Upper lobe of left lung (tissue), 6 donors: ENCODE results near the gene TRNT1. TPM values are rescaled to one million over a fixed set of nuclear protein-coding genes. Genes with fewer than 3 reads are reported as not detected.

Experiments
- ATAC-seq, 2 donors: fragments of 200-7000 bp; cut with Tn5 transposase; one replicate each; pipeline ENCODE4 v1.9.1; 2022; ENCODE audit warnings: mild to moderate bottlenecking in 2 of 2, moderate library complexity in 2 of 2; ENCODE audit not compliant: low FRiP score in 2 of 2
- DNase-seq, 2 donors: peaks; one replicate each; pipeline ENCODE4 v3.0.0-alpha.2; 2019 to 2020
- H3K27ac ChIP-seq, 4 donors: fragments of 200-600 bp; sonication (generic); one replicate each; pipeline ENCODE4 v1.5.1; 2016 to 2019
- H3K27me3 ChIP-seq, 4 donors: fragments of 200-600 bp; sonication (generic); one replicate each; pipeline ENCODE4 v1.5.1; 2017 to 2019
- H3K36me3 ChIP-seq, 4 donors: fragments of 200-600 bp; sonication (generic); one replicate each; pipeline ENCODE4 v1.5.1; 2016 to 2019
- H3K4me1 ChIP-seq, 4 donors: fragments of 200-600 bp; sonication (generic); one replicate each; pipeline ENCODE4 v1.5.1; 2018 to 2019
- H3K4me3 ChIP-seq, 4 donors: fragments of 200-600 bp; sonication (generic); one replicate each; pipeline ENCODE4 v1.5.1; 2017 to 2019; ENCODE audit warnings: mild to moderate bottlenecking in 2 of 4, moderate library complexity in 1 of 4
- H3K9me3 ChIP-seq, 4 donors: fragments of 200-600 bp; sonication (generic); one replicate each; pipeline ENCODE4 v1.5.1; 2018 to 2019
- CTCF ChIP-seq, 6 experiments: fragments of 450-650 bp in 4 of 6; fragments of 200-600 bp in 2 of 6; sonication (generic) in 2 of 6; IDR thresholded peaks; one replicate each; pipeline ENCODE4 v1.5.1; 2016 to 2019; ENCODE audit warnings: antibody characterized with exemption in 6 of 6
- EP300 ChIP-seq, 4 donors: sonication (generic); formaldehyde crosslinking; IDR thresholded peaks; one replicate each; pipeline ENCODE4 v1.5.1; 2017; ENCODE audit warnings: antibody characterized with exemption in 4 of 4, control low read depth in 2 of 4
- POLR2A ChIP-seq, 4 donors: fragments of 450-650 bp; IDR thresholded peaks; one replicate each; pipeline ENCODE4 v1.5.1; 2016 to 2017; ENCODE audit warnings: antibody characterized with exemption in 4 of 4, mild to moderate bottlenecking in 2 of 4
- POLR2AphosphoS5 ChIP-seq, 2 donors: sonication (generic); formaldehyde crosslinking; IDR thresholded peaks; one replicate each; pipeline ENCODE4 v1.5.1; 2017; ENCODE audit warnings: antibody characterized with exemption in 2 of 2
- WGBS, 2 donors: methylation state at CpG; one replicate each; pipeline ENCODE4 v1.1.5; 2017 to 2018; 5-methylcytosine and 5-hydroxymethylcytosine counted together
- total RNA-seq, 6 donors: library from RNA; depleted of rRNA in 4 of 6; stranded (reverse); fragments of >200 nt in 4 of 6; gene quantifications; one replicate each; pipeline versions ENCODE4 v1.1.0 to v1.2.1, GENCODE V29; 2016 to 2021
- donor health status: DM: no; HTN: no; CAD: no; lungs with moderate emphysema.
- donor health status: DM: no; HTN: yes; CAD: no; lungs with severe emphysema.

Gene TRNT1
- total RNA-seq: 10 to 100 TPM in 5 of 6 donors, 1 to 10 TPM in 1; 9.2 to 35.6 (median 21.6) TPM

GRCh38 chr3:3126477-3127431 is at the start of gene TRNT1:
TRNT1 (plus strand) TSS chr3:3126940; CDS start chr3:3129041, 2,101 bp downstream.
- Histone ChIP-seq H3K36me3 (peaks cover 0 to 28% (median 20%) of the 10 kb centered on the region in 4 donors), H3K4me1 (peaks cover 13 to 24% (median 17%) of the 10 kb centered on the region in 4 donors), H3K4me3 (peak within 1 kb of the TSS; percentile 60 to 82 (median 66)), H3K27me3 (no peaks in the 10 kb centered on the region), H3K9me3 (no peaks in the 10 kb centered on the region), H3K27ac (peak within 1 kb of the TSS; percentile 90 to 94 (median 93))
- 1 to 7% methylated on average over 11 to 73 of the region's 100 CpGs for WGBS, 2 donors
- ATAC-seq: peak; percentile 97 to 98
- DNase-seq: peak; percentile 97 to 99
- TF ChIP-seq POLR2A (IDR thresholded peaks at IDR 0.05): peak in 3 of 4 donors; percentile 63 to 97 (median 95)
- TF ChIP-seq CTCF (IDR thresholded peaks at IDR 0.05): peak in 3 of 6 experiments; percentile 18 to 31 (median 28)
- TF ChIP-seq EP300 (IDR thresholded peaks at IDR 0.05): peak in 1 of 4 donors; percentile 71
- TF ChIP-seq POLR2AphosphoS5 (IDR thresholded peaks at IDR 0.05): peak; percentile 97 to 99

GRCh38 chr3:3080309-3080708 is 46.4 kb upstream of the TRNT1 start:
- TF ChIP-seq EP300 (IDR thresholded peaks at IDR 0.05): no peak
- no peak for TF ChIP-seq POLR2AphosphoS5 (IDR thresholded peaks at IDR 0.05)
- TF ChIP-seq CTCF (IDR thresholded peaks at IDR 0.05): no peak
- no peak for TF ChIP-seq POLR2A (IDR thresholded peaks at IDR 0.05)
- no peaks in the 10 kb centered on the region for H3K27me3 ChIP-seq
- H3K4me1 ChIP-seq: no peaks in the 10 kb centered on the region
- no peaks in the 10 kb centered on the region for H3K9me3 ChIP-seq
- ATAC-seq (no peak), DNase-seq (no peak)
- no peaks in the 10 kb centered on the region for H3K36me3 ChIP-seq
- no peak overlapping the region for H3K27ac ChIP-seq
- WGBS, 2 donors: 69 to 76% methylated on average over 5 of the region's 5 CpGs
- no peak overlapping the region for H3K4me3 ChIP-seq

- H3K27ac ChIP-seq: no peak overlapping the region
- TF ChIP-seq CTCF (IDR thresholded peaks at IDR 0.05): no peak
- TF ChIP-seq POLR2AphosphoS5 (IDR thresholded peaks at IDR 0.05): no peak
- no peak for TF ChIP-seq EP300 (IDR thresholded peaks at IDR 0.05)
- no peak for TF ChIP-seq POLR2A (IDR thresholded peaks at IDR 0.05)
- H3K27me3 ChIP-seq: no peaks in the 10 kb centered on the region
- WGBS, 2 donors: 77 to 86% methylated on average over 9 of the region's 9 CpGs
- no peak for DNase-seq
- no peak for ATAC-seq
- H3K36me3 ChIP-seq: no peaks in the 10 kb centered on the region
- no peak overlapping the region for H3K4me3 ChIP-seq
- H3K4me1 ChIP-seq: no peaks in the 10 kb centered on the region
- no peaks in the 10 kb centered on the region for H3K9me3 ChIP-seq
Measured at GRCh38 chr3:3081381-3082233, 45.1 kb upstream of the TRNT1 start.

- Histone ChIP-seq H3K4me1 (no peaks in the 10 kb centered on the region), H3K9me3 (no peaks in the 10 kb centered on the region), H3K36me3 (no peaks in the 10 kb centered on the region), H3K27me3 (no peaks in the 10 kb centered on the region), H3K27ac (no peak overlapping the region), H3K4me3 (no peak overlapping the region)
- 72 to 83% methylated on average over 2 of the region's 2 CpGs for WGBS, 2 donors
- TF ChIP-seq POLR2AphosphoS5 (IDR thresholded peaks at IDR 0.05) (no peak), POLR2A (IDR thresholded peaks at IDR 0.05) (no peak), CTCF (IDR thresholded peaks at IDR 0.05) (no peak), EP300 (IDR thresholded peaks at IDR 0.05) (no peak)
- no peak for DNase-seq
- no peak for ATAC-seq
Measured at GRCh38 chr3:3082234-3082924, 44.4 kb upstream of the TRNT1 start.
